ENCODE measurements around the gene KCNA1.

KCNA1 gene

GRCh38 chr12:4914720-4915119, 5.0 kb downstream of the KCNA1 start:
- no peak for DNase-seq (ENCODE audit: insufficient read length)
- FAIRE-seq = no peak
- no peak for TF ChIP-seq POLR2A (IDR thresholded peaks at IDR 0.05; ENCODE audit: low read depth, low read length)

- FAIRE-seq = no peak
- no peak for DNase-seq (ENCODE audit: insufficient read length)
- TF ChIP-seq POLR2A (IDR thresholded peaks at IDR 0.05; ENCODE audit: low read depth, low read length) (no peak), TAF1 (IDR thresholded peaks at IDR 0.05; ENCODE audit: borderline replicate concordance, low read depth, low read length) (no peak)
Measured at GRCh38 chr12:4915752-4916151, 6.0 kb downstream of the KCNA1 start.

GRCh38 chr12:4918950-4919660, 9.4 kb downstream of the KCNA1 start:
- FAIRE-seq = no peak
- DNase-seq (ENCODE audit: insufficient read length) = no peak
- no peak for TF ChIP-seq POLR2A (IDR thresholded peaks at IDR 0.05; ENCODE audit: low read depth, low read length)
- no peak for TF ChIP-seq POLR2AphosphoS5 (IDR thresholded peaks at IDR 0.05; ENCODE audit: low read depth, low read length)
- TF ChIP-seq TAF1 (IDR thresholded peaks at IDR 0.05; ENCODE audit: borderline replicate concordance, low read depth, low read length) = no peak

GRCh38 chr12:4932576-4932975, 22.9 kb downstream of the KCNA1 start:
- FAIRE-seq = no peak
- TF ChIP-seq POLR2A (IDR thresholded peaks at IDR 0.05; ENCODE audit: low read depth, low read length) (no peak), POLR2AphosphoS5 (IDR thresholded peaks at IDR 0.05; ENCODE audit: low read depth, low read length) (no peak), TAF1 (IDR thresholded peaks at IDR 0.05; ENCODE audit: borderline replicate concordance, low read depth, low read length) (no peak)
- no peak for DNase-seq (ENCODE audit: insufficient read length)

- FAIRE-seq (no peak), DNase-seq (ENCODE audit: insufficient read length) (no peak)
- TF ChIP-seq POLR2A (IDR thresholded peaks at IDR 0.05; ENCODE audit: low read depth, low read length) (no peak), POLR2AphosphoS5 (IDR thresholded peaks at IDR 0.05; ENCODE audit: low read depth, low read length) (no peak), TAF1 (IDR thresholded peaks at IDR 0.05; ENCODE audit: borderline replicate concordance, low read depth, low read length) (no peak)
Measured at GRCh38 chr12:4933411-4933810, 23.7 kb downstream of the KCNA1 start.

- no peak for TF ChIP-seq POLR2A (IDR thresholded peaks at IDR 0.05; ENCODE audit: low read depth, low read length)
- DNase-seq (ENCODE audit: insufficient read length) (no peak), FAIRE-seq (no peak)
Measured at GRCh38 chr12:4934407-4935035, 24.8 kb downstream of the KCNA1 start.

GRCh38 chr12:4938900-4939299, 29.2 kb downstream of the KCNA1 start:
- FAIRE-seq (no peak), DNase-seq (ENCODE audit: insufficient read length) (no peak)
- no peak for TF ChIP-seq TAF1 (IDR thresholded peaks at IDR 0.05; ENCODE audit: borderline replicate concordance, low read depth, low read length)

GRCh38 chr12:4939418-4940023, 29.8 kb downstream of the KCNA1 start:
- TF ChIP-seq POLR2AphosphoS5 (IDR thresholded peaks at IDR 0.05; ENCODE audit: low read depth, low read length) (no peak), POLR2A (IDR thresholded peaks at IDR 0.05; ENCODE audit: low read depth, low read length) (no peak), TAF1 (IDR thresholded peaks at IDR 0.05; ENCODE audit: borderline replicate concordance, low read depth, low read length) (no peak)
- DNase-seq (ENCODE audit: insufficient read length) (no peak), FAIRE-seq (no peak)

- DNase-seq (ENCODE audit: insufficient read length) (no peak), FAIRE-seq (peak; percentile 77)
- TF ChIP-seq TAF1 (IDR thresholded peaks at IDR 0.05; ENCODE audit: borderline replicate concordance, low read depth, low read length) (no peak), POLR2A (IDR thresholded peaks at IDR 0.05; ENCODE audit: low read depth, low read length) (no peak), POLR2AphosphoS5 (IDR thresholded peaks at IDR 0.05; ENCODE audit: low read depth, low read length) (no peak)
Measured at GRCh38 chr12:4943067-4943937, 33.6 kb downstream of the KCNA1 start.

- TF ChIP-seq POLR2A (IDR thresholded peaks at IDR 0.05; ENCODE audit: low read depth, low read length) (no peak), TAF1 (IDR thresholded peaks at IDR 0.05; ENCODE audit: borderline replicate concordance, low read depth, low read length) (no peak), POLR2AphosphoS5 (IDR thresholded peaks at IDR 0.05; ENCODE audit: low read depth, low read length) (no peak)
- DNase-seq (ENCODE audit: insufficient read length) = no peak
- FAIRE-seq = no peak
Measured at GRCh38 chr12:4943938-4944284, 34.2 kb downstream of the KCNA1 start.

GRCh38 chr12:4947253-4947652, 37.5 kb downstream of the KCNA1 start:
- no peak for DNase-seq (ENCODE audit: insufficient read length)
- TF ChIP-seq POLR2AphosphoS5 (IDR thresholded peaks at IDR 0.05; ENCODE audit: low read depth, low read length) (no peak), TAF1 (IDR thresholded peaks at IDR 0.05; ENCODE audit: borderline replicate concordance, low read depth, low read length) (no peak)
- no peak for FAIRE-seq

- DNase-seq (ENCODE audit: insufficient read length) (no peak), FAIRE-seq (no peak)
- TF ChIP-seq POLR2AphosphoS5 (IDR thresholded peaks at IDR 0.05; ENCODE audit: low read depth, low read length) = no peak
- TF ChIP-seq POLR2A (IDR thresholded peaks at IDR 0.05; ENCODE audit: low read depth, low read length) = no peak
- no peak for TF ChIP-seq TAF1 (IDR thresholded peaks at IDR 0.05; ENCODE audit: borderline replicate concordance, low read depth, low read length)
Measured at GRCh38 chr12:4951083-4951482, 41.4 kb downstream of the KCNA1 start.
